GM10847 (cell line): Measurements from ENCODE around the gene A1CF.

Experiments used
- POLR2A ChIP-seq: IDR thresholded peaks from 2 replicates; pipeline ENCODE4 v1.6.1; 2011; ENCODE audit not compliant: insufficient read length; ENCODE audit errors: extremely low read depth

Gene A1CF

DNA sequence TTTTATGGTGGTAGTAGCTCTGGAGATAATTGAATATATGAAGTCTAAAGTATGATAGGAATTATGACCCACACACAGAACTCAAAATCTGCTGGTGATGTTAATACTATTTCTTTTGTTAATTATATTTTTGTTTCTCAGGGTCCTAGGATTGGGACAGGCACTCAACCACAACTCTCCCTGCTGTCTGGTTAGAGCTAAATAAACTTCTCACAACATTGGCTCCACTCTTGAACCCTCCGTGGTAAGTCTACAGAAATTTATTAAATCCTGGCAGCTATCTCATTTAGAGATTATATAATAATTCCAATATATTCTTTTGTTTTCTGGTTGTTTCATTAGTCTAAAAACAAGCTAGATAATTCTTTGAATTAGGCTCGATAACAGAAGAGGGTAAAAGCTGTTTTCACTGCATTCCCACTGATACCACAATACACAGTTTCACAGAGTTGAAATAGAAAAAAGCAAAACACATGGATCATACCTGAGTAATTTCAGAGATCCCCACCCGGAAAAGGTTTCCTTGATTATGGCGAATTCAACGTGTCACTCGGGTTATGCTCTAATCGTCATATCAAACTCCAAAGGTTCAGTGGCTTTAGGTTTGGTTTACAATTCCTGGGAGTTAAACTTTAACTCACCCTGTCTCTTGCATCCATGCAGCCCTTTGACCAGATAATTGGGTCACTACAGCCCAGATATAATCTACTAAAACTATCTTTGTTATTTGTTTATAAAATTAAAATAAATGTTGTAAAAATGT, at the start of gene A1CF:
A1CF (minus strand) TSS at position 531 of the 763 bp plus-strand sequence. CDS start 25,687 bp downstream, outside the sequence.
- no peak for TF ChIP-seq POLR2A

DNA sequence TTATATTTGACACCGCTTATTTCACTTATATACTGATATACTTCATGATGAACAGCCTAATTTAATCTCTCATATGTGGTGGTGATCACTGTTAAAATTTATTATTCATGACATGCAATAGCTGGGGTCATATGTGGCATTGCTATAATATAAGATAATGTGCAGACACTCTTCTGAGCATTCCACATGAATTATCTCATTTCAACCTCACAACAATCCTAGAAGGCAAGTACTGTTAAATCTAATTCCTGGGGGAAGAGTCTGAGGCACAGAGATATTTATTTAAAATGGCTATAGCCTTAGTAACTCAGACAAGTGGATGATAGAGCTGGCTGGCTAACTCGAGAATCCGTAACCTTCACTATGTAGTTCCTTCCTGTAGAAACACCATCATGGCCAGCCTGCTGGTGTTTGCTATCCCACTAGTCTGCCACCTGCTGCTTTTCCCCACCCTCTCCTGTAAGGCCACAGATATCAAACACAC, 46.6 kb upstream of the A1CF start:
- TF ChIP-seq POLR2A, result no peak

- TF ChIP-seq POLR2A, result no peak
These were observed 44.2 kb upstream of the A1CF start for GRCh38 chr10:50929670-50930069.

- no peak for TF ChIP-seq POLR2A
These were observed 42.7 kb upstream of the A1CF start for GRCh38 chr10:50928190-50928552.

DNA sequence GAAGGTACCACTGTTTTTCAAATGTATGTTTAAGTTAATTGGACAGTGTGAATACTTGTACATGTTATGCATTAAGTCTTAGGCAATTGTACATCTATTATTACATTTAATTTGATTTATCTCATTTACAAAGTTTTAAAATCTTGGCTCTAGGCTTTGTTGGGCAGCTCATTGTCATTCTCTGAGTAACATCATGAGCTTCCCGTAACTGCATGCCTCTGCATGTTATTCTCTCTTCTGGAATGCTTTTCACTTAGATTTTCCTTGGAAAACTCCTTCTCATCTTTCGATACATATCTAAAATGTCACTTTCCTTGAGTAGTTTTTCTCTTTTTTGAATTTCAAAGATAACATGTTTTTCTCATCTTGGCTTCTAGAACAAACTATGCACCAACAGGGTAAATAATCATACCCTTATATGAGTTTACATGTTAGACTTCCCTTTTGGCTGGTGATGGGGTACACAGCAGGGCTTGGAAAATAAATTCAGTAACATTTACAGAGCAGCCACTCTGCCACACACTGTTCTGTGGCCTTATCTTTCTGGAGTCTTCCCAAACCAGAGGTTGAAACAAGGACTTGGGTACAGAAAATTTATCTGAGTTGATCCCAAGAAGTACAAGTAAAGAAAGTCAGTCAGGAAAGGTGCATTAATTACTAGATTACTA, 42.2 kb upstream of the A1CF start:
- no peak for TF ChIP-seq POLR2A

- no peak for TF ChIP-seq POLR2A
These were observed 33.6 kb upstream of the A1CF start for GRCh38 chr10:50919010-50919409.

- TF ChIP-seq POLR2A, result no peak
These were observed 33.1 kb upstream of the A1CF start for GRCh38 chr10:50918529-50918928.

DNA sequence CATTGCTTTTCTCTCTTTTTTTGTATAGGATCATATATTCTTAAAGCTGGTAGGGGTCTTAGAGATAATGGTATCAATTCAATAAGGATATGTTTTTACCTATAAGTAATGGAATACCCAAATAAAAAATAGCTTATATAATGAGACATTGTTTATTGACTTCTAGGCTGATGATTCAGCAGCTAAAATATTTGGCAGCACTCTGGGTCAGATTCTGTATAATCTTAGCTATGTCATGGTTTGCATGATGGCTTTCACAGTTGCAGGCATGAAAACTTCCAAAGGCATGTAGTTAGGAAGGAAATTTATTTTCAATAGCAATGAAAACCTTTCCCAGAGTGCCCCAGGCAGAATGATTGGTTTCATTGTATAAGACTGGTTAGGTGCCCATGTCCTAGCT, 32.1 kb upstream of the A1CF start:
- no peak for TF ChIP-seq POLR2A

- TF ChIP-seq POLR2A, result no peak
These were observed 24.0 kb upstream of the A1CF start for GRCh38 chr10:50909334-50910014.

DNA sequence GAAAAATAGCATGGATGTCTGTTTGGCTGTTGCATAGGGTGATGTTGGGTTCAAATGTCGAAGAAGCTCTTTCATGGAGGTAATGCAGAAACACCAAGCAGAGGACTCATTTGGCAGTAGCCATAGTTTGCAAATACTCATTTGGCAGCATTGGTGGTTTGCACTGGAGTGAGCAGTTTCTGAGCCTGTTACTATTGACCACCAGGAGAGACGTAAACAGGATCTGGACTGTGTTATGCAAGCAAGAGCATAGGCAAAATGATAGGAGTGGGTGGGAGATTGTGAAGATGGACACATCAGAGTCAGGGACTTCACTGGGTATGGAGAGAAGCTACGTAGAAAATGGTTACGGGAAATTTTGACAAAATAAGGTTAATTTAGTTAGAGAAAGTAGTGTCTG, 22.9 kb upstream of the A1CF start:
- TF ChIP-seq POLR2A, result no peak

DNA sequence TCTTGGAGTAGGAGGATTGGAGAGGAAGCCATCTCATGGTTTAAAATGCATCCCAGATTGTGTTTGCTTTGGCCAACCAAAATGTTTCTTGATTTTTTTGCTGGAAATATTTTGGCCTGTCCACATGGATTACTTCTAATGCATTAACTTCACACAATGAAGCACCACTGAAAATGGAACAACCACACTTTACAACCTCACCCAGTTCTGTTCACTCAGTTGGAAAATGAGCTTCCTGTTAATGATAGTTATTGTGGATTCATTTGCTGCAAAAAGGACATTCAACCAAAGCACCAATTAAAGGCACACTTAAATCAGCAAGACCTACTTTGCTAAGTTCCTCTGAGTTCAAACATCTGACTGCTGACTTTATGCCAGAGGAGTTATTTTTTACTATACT, 11.3 kb upstream of the A1CF start:
- no peak for TF ChIP-seq POLR2A

- no peak for TF ChIP-seq POLR2A
These were observed 8.9 kb upstream of the A1CF start for GRCh38 chr10:50894312-50894711.

- no peak for TF ChIP-seq POLR2A
These were observed 7.0 kb upstream of the A1CF start for GRCh38 chr10:50892467-50892866.

GRCh38 chr10:50884302-50884701, 1.1 kb downstream of the A1CF start:
- TF ChIP-seq POLR2A, result no peak

DNA sequence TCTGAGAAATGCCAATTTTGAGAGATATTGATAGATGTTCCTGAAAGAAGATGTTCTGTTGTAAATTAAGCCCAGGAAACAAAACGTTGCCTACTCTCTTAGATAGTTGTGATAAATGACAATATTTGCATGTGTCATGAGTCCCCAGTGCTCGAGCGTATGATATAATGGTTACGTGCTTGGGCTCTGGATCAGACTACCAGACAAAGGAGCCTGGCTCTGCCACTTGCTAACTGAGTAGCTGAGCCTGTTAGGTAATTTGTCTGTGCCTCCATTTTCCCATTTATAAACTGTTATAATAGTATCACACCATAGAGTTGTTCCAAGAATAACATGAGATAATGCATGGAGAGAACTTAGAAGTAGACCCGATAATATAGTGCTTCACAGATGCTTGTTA, 1.8 kb downstream of the A1CF start:
- TF ChIP-seq POLR2A, result no peak

DNA sequence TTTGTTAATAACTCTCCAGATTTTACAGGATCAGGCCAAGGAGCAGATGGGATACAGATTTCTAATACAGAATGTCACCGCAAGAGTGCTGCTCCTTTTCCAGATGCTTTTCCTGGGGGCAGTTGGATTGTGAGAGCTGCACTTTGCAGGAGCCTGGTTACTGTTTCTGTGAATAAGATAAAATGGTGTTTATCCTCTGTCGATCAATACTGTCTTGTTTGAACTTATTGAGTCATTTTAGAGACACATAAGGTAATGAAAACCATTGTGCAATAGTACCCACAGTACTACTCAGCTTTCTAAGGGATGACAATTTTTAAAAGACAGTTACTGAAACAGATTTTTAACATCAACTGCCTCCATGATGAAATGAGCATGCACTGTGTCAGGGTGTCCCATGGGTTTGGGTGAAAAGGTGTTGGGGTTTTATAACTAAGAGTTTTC, 2.9 kb downstream of the A1CF start:
- no peak for TF ChIP-seq POLR2A
